IMR-90 (cell line): ENCODE data around the gene ACSM3. TPM values are rescaled to one million over a fixed set of nuclear protein-coding genes. Genes with fewer than 3 reads are reported as not detected.

Experiments
- ATAC-seq: fragments of 200-7000 bp; cut with Tn5 transposase; 2 replicates; pipeline ENCODE4 v1.9.1; 2020; ENCODE audit warnings: low read depth, mild to moderate bottlenecking, moderate library complexity
- BruUV-seq: library from RNA; stranded (reverse); fragments of 400-500 nt; replicated peaks from 2 replicates; lab custom pipeline; 2021; lab: Mats Ljungman, UMichigan
- CTCF ChIA-PET: fragments of 300-600 bp; formaldehyde crosslinking; extraction: SDS; loops from one replicate; lab custom pipeline; 2021; ENCODE audit warnings: antibody characterized with exemption; lab: Yijun Ruan, JAX
- POLR2A ChIA-PET: fragments of 300-600 bp; sonication (Branson Sonifier 250); formaldehyde crosslinking; loops from one replicate; lab custom pipeline; 2022; ENCODE audit warnings: antibody characterized with exemption; ENCODE audit not compliant: unreplicated experiment; lab: Charles Lee
- DNase-seq: peaks from one replicate; pipeline ENCODE4 v3.0.0; 2013
- H2AFZ ChIP-seq: replicated peaks from 2 replicates; pipeline ENCODE3; 2013; ENCODE audit warnings: low read length, mild to moderate bottlenecking; ENCODE audit not compliant: poor library complexity
- H2AK5ac ChIP-seq: 2 replicates; pipeline ENCODE4 v1.6.1; 2013; ENCODE audit warnings: low read depth, low read length, inconsistent platforms
- H2AK9ac ChIP-seq: replicated peaks from 2 replicates; pipeline ENCODE3; 2013; ENCODE audit warnings: mild to moderate bottlenecking, low read depth, low read length, moderate library complexity; ENCODE audit not compliant: poor library complexity
- H2BK120ac ChIP-seq: 2 replicates; pipeline ENCODE4 v1.6.1; 2013; ENCODE audit warnings: low read depth, low read length, inconsistent platforms
- H2BK15ac ChIP-seq: 3 replicates; pipeline ENCODE4 v1.6.1; 2013; ENCODE audit warnings: low read depth, low read length, inconsistent platforms
- H2BK20ac ChIP-seq: 2 replicates; pipeline ENCODE4 v1.6.1; 2013; ENCODE audit warnings: low read depth, mild to moderate bottlenecking, inconsistent platforms, low read length, moderate library complexity
- H2BK5ac ChIP-seq: 2 replicates; pipeline ENCODE4 v1.6.1; 2013; ENCODE audit warnings: mild to moderate bottlenecking, low read depth, low read length, inconsistent platforms; ENCODE audit not compliant: poor library complexity, severe bottlenecking
- H3K14ac ChIP-seq: replicated peaks from 2 replicates; pipeline ENCODE4 v1.6.1; 2013; ENCODE audit warnings: low read depth, low read length, inconsistent platforms
- H3K18ac ChIP-seq: 2 replicates; pipeline ENCODE4 v1.6.1; 2013; ENCODE audit warnings: low read depth, low read length, control low read depth
- H3K23ac ChIP-seq: 2 replicates; pipeline ENCODE4 v1.6.1; 2013; ENCODE audit warnings: low read depth, low read length, inconsistent platforms
- H3K27ac ChIP-seq: 2 replicates; pipeline ENCODE4 v1.5.1; 2013; ENCODE audit warnings: mild to moderate bottlenecking, control low read depth, low read length; ENCODE audit not compliant: insufficient read depth
- H3K27me3 ChIP-seq: 2 replicates; pipeline ENCODE4 v1.6.1; 2013; ENCODE audit warnings: low read length; ENCODE audit not compliant: control insufficient read depth, insufficient read depth
- H3K36me3 ChIP-seq: 2 replicates; pipeline ENCODE4 v1.6.1; 2013; ENCODE audit warnings: low read length, mixed read lengths; ENCODE audit not compliant: control insufficient read depth, insufficient read depth
- H3K4ac ChIP-seq: 2 replicates; pipeline ENCODE4 v1.6.1; 2013; ENCODE audit warnings: low read depth, low read length, inconsistent platforms
- H3K4me1 ChIP-seq: 2 replicates; pipeline ENCODE4 v1.6.1; 2013; ENCODE audit warnings: low read length, mixed read lengths; ENCODE audit not compliant: control insufficient read depth, insufficient read depth
- H3K4me2 ChIP-seq: 2 replicates; pipeline ENCODE4 v1.6.1; 2013; ENCODE audit warnings: low read depth, mild to moderate bottlenecking, control low read depth, low read length, moderate library complexity
- H3K4me3 ChIP-seq: 2 replicates; pipeline ENCODE4 v1.5.1; 2013; ENCODE audit warnings: low read depth, mild to moderate bottlenecking, control low read depth, low read length, moderate library complexity; ENCODE audit not compliant: insufficient read depth
- H3K56ac ChIP-seq: 2 replicates; pipeline ENCODE4 v1.6.1; 2013; ENCODE audit warnings: low read length, inconsistent platforms; ENCODE audit not compliant: insufficient read depth; ENCODE audit errors: extremely low read depth
- H3K79me1 ChIP-seq, 2 experiments: 2 replicates each; pipeline ENCODE4 v1.6.1; 2013; ENCODE audit warnings: low read length in 2 of 2, inconsistent platforms in 1 of 2, low read depth in 1 of 2
- H3K9ac ChIP-seq: 2 replicates; pipeline ENCODE4 v1.6.1; 2013; ENCODE audit warnings: low read depth, low read length, control low read depth
- H3K9me1 ChIP-seq: 2 replicates; pipeline ENCODE4 v1.6.1; 2013; ENCODE audit warnings: low read length, inconsistent platforms; ENCODE audit not compliant: insufficient read depth
- H3K9me3 ChIP-seq: 2 replicates; pipeline ENCODE4 v1.6.1; 2013; ENCODE audit warnings: low read length; ENCODE audit not compliant: control insufficient read depth, insufficient read depth
- H4K20me1 ChIP-seq: 2 replicates; pipeline ENCODE4 v1.6.1; 2013; ENCODE audit warnings: low read length, inconsistent platforms; ENCODE audit not compliant: insufficient read depth
- H4K5ac ChIP-seq: 2 replicates; pipeline ENCODE4 v1.6.1; 2013; ENCODE audit warnings: mild to moderate bottlenecking, low read depth, low read length, control low read depth
- H4K8ac ChIP-seq, 2 experiments: 2 replicates each; pipeline ENCODE4 v1.6.1; 2013; ENCODE audit warnings: low read depth in 2 of 2, low read length in 2 of 2, control low read depth in 1 of 2, inconsistent platforms in 1 of 2
- H4K91ac ChIP-seq: 2 replicates; pipeline ENCODE4 v1.6.1; 2013; ENCODE audit warnings: low read depth, low read length, inconsistent platforms; ENCODE audit not compliant: insufficient read depth
- BHLHE40 ChIP-seq: fragments of 150-350 bp; IDR thresholded peaks from 2 replicates; pipeline ENCODE4 v1.6.1; 2016; ENCODE audit warnings: mild to moderate bottlenecking, low read depth, low read length
- CEBPB ChIP-seq: IDR thresholded peaks from 2 replicates; pipeline ENCODE4 v1.6.1; 2012; ENCODE audit warnings: low read depth, low read length, improper control_type of control experiment
- CHD1 ChIP-seq: IDR thresholded peaks from 2 replicates; pipeline ENCODE4 v1.6.1; 2012; ENCODE audit warnings: low read depth, low read length, improper control_type of control experiment
- CTCF ChIP-seq: conservative IDR thresholded peaks from 2 replicates; pipeline ENCODE4 v1.5.1; 2012; ENCODE audit warnings: mild to moderate bottlenecking, low read depth, low read length, improper control_type of control experiment
- ELK1 ChIP-seq: fragments of 150-350 bp; IDR thresholded peaks from 2 replicates; pipeline ENCODE4 v1.6.1; 2016; ENCODE audit warnings: low read depth, mild to moderate bottlenecking, low read length, moderate library complexity, borderline replicate concordance
- FOS ChIP-seq: fragments of 150-350 bp; IDR thresholded peaks from 2 replicates; pipeline ENCODE4 v1.6.1; 2016; ENCODE audit warnings: low read depth, low read length
- MAFK ChIP-seq: IDR thresholded peaks from 2 replicates; pipeline ENCODE4 v1.6.1; 2012; ENCODE audit warnings: low read depth, low read length, improper control_type of control experiment
- MAZ ChIP-seq: IDR thresholded peaks from 2 replicates; pipeline ENCODE4 v1.6.1; 2012; ENCODE audit warnings: low read depth, mild to moderate bottlenecking, low read length, improper control_type of control experiment, moderate library complexity, borderline replicate concordance
- MXI1 ChIP-seq: IDR thresholded peaks from 2 replicates; pipeline ENCODE4 v1.6.1; 2012; ENCODE audit warnings: low read depth, mild to moderate bottlenecking, low read length, moderate library complexity, borderline replicate concordance
- NFE2L2 ChIP-seq: fragments of 150-350 bp; IDR thresholded peaks from 2 replicates; pipeline ENCODE4 v1.6.1; 2016; ENCODE audit warnings: low read depth, mild to moderate bottlenecking, low read length
- POLR2A ChIP-seq: IDR thresholded peaks from 2 replicates; pipeline ENCODE4 v1.6.1; 2012; ENCODE audit warnings: mild to moderate bottlenecking, low read depth, low read length
- RAD21 ChIP-seq: IDR thresholded peaks from 2 replicates; pipeline ENCODE4 v1.6.1; 2012; ENCODE audit warnings: low read length, improper control_type of control experiment
- RCOR1 ChIP-seq: IDR thresholded peaks from 2 replicates; pipeline ENCODE4 v1.6.1; 2012; ENCODE audit warnings: mild to moderate bottlenecking, low read length, improper control_type of control experiment; ENCODE audit not compliant: insufficient replicate concordance
- RFX5 ChIP-seq: IDR thresholded peaks from 2 replicates; pipeline ENCODE4 v1.8.0; 2012; ENCODE audit warnings: low read depth, mild to moderate bottlenecking, low read length, moderate library complexity
- SMC3 ChIP-seq: fragments of 150-350 bp; IDR thresholded peaks from 2 replicates; pipeline ENCODE4 v1.6.1; 2016; ENCODE audit warnings: low read depth, mild to moderate bottlenecking, antibody characterized with exemption, low read length, moderate library complexity
- USF2 ChIP-seq: fragments of 150-350 bp; IDR thresholded peaks from 2 replicates; pipeline ENCODE4 v1.6.1; 2017; ENCODE audit warnings: mild to moderate bottlenecking, antibody characterized with exemption, low read length, low read depth
- dilution Hi-C: fragments of 300-500 bp; cut with HindIII; formaldehyde crosslinking; loops from one replicate; pipeline ENCODE4 v1.14.3; 2018; ENCODE audit warnings: low sequenced_read_pairs; ENCODE audit not compliant: unreplicated experiment
- in situ Hi-C: fragments of 300-500 bp; cut with MboI; formaldehyde crosslinking; loops from 3 replicates; pipeline ENCODE4 v1.14.3; 2019; ENCODE audit warnings: low sequenced_read_pairs, inconsistent platforms, mixed read lengths
- intact Hi-C: fragments of 100-400 bp; cut with micrococcal nuclease; formaldehyde crosslinking; loops from 2 replicates; pipeline ENCODE4 v1.10.0; 2022
- polyA plus RNA-seq, 3 experiments: library from polyadenylated mRNA; depleted of rRNA; stranded (reverse); fragments of >200 nt; gene quantifications; 2 replicates each; pipeline ENCODE4 v1.2.3, GENCODE V29; 2012; ENCODE audit warnings: low replicate concordance in 1 of 3
- total RNA-seq: library from RNA; depleted of rRNA; stranded (reverse); fragments of >200 nt; gene quantifications from 2 replicates; pipeline ENCODE4 v1.2.3, GENCODE V29; 2012

The ACSM3 gene
- total and polyA plus RNA-seq, 2 of the 4 experiments (the other 2 are of a cell fraction), result 0.50 to 0.54 TPM

GRCh38 chr16:20789130-20789529, 25.3 kb downstream of the ACSM3 start:
- H2BK15ac ChIP-seq, result no peak overlapping the region
- H3K9me3 ChIP-seq, result no peaks in the 10 kb centered on the region
- H4K91ac ChIP-seq, result no peak overlapping the region
- H3K14ac ChIP-seq, result no peak overlapping the region
- no peak overlapping the region for H2AK9ac ChIP-seq
- no peak overlapping the region for H2BK120ac ChIP-seq
- no peaks in the 10 kb centered on the region for H3K79me1 ChIP-seq
- H3K27ac ChIP-seq, result no peak overlapping the region
- H3K4me2 ChIP-seq, result no peak overlapping the region
- no peaks in the 10 kb centered on the region for H4K20me1 ChIP-seq
- ChIA-PET POLR2A (no interaction called here), CTCF (no interaction called here)
- no peak overlapping the region for H3K9ac ChIP-seq
- no peak overlapping the region for H4K5ac ChIP-seq
- peaks cover 2% of the 10 kb centered on the region; the same call in 1 of the 2 replicates for H3K4me1 ChIP-seq
- H2BK20ac ChIP-seq, result no peak overlapping the region
- H4K8ac ChIP-seq, result no peak overlapping the region
- in situ Hi-C loops, result no loop called here
- no TSS peak for BruUV-seq
- intact Hi-C loops, result no loop called here
- TF ChIP-seq POLR2A (no peak), ELK1 (no peak), USF2 (no peak), SMC3 (no peak), BHLHE40 (no peak), CEBPB (no peak), MAZ (no peak), MXI1 (no peak), MAFK (no peak), RAD21 (no peak), NFE2L2 (no peak), RCOR1 (no peak), RFX5 (no peak), CHD1 (no peak), FOS (no peak), CTCF (no peak)
- no peak for ATAC-seq
- no peak overlapping the region for H2BK5ac ChIP-seq
- no peaks in the 10 kb centered on the region for H3K36me3 ChIP-seq
- no peak overlapping the region for H3K23ac ChIP-seq
- no peak overlapping the region for H3K4ac ChIP-seq
- no peak overlapping the region for H2AFZ ChIP-seq
- no peaks in the 10 kb centered on the region for H3K27me3 ChIP-seq
- H3K56ac ChIP-seq, result no peak overlapping the region
- dilution Hi-C loops, result no loop called here
- no peak overlapping the region for H3K18ac ChIP-seq
- no peaks in the 10 kb centered on the region for H3K9me1 ChIP-seq
- DNase-seq, result no peak
- no peak overlapping the region for H2AK5ac ChIP-seq
- H3K4me3 ChIP-seq, result no peak overlapping the region
